Posterior cingulate gyrus (tissue), 11 donors: ENCODE results near the gene C1GALT1.

Source experiments
- DNase-seq, 10 donors: peaks; one replicate each; pipeline versions ENCODE4 v3.0.0 to v3.0.0-alpha.2; 2020 to 2021; ENCODE audit warnings: mixed read lengths in 3 of 10
- intact Hi-C: fragments of 100-400 bp; cut with DNase I; formaldehyde crosslinking; loops from one replicate; pipeline ENCODE4 v1.15.1; 2023

C1GALT1 gene

GRCh38 chr7:7264306-7265040 is 82.1 kb downstream of the C1GALT1 start:
- DNase-seq, result no peak

GRCh38 chr7:7265081-7266075 is 83.0 kb downstream of the C1GALT1 start:
- intact Hi-C loops, result no loop called here
- no peak for DNase-seq

More at GRCh38 chr7:7264306-7265040, 82.1 kb downstream of the C1GALT1 start:
- intact Hi-C loops, result no loop called here

DNA sequence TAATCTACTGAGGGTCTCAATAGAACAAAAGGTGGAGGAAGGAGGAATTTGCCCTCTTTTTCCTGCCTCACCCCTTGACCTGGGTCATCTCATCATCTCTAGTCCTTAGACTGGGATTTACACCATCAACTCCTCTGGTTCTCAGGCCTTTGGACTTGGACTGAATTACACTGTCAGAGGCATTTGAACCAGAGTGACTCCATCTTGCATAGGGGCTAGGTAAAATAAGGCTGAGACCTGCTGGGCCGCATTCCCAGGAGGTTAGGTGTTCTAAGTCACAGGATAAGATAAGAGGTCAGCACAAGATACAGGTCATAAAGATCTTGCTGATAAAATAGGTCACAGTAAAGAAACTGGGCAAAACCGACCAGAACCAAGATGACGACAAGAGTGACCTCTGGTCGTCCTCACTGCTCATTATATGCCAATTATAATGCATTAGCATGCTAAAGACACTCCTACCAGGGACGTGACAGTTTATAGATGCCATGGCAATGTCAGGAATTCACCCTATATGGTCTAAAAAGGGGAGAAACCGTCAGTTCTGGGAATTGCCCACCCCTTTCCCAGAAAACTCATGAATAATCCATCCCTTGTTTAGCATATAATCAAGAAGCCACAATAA is 84.0 kb downstream of the C1GALT1 start:
- intact Hi-C loops, result no loop called here
- DNase-seq, result no peak

GRCh38 chr7:7271094-7271874 is 88.9 kb downstream of the C1GALT1 start:
- DNase-seq, result peak in 1 of 10 donors; percentile 72
- intact Hi-C loops, result no loop called here

DNA sequence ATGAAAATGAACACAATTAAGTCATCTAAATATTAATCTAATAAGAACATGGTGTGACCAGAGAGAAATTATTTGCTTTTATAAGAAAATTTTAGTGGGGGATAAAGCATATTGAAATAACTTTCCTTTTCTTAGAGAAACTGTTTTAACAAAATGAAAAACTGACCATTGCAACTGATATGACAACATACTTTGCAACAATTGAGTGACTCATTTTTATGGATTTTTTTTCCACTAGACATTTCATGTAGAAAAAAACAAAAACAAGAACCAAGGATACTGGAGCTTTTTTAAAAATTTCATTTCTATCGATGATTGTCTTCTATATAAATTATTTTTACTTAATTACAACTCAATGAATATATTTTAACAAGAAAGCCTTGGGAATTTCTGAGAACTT is 90.0 kb downstream of the C1GALT1 start:
- intact Hi-C loops, result no loop called here
- DNase-seq, result no peak

- no peak for DNase-seq
- intact Hi-C loops, result no loop called here
Observed at GRCh38 chr7:7274782-7275181, 92.4 kb downstream of the C1GALT1 start.

DNA sequence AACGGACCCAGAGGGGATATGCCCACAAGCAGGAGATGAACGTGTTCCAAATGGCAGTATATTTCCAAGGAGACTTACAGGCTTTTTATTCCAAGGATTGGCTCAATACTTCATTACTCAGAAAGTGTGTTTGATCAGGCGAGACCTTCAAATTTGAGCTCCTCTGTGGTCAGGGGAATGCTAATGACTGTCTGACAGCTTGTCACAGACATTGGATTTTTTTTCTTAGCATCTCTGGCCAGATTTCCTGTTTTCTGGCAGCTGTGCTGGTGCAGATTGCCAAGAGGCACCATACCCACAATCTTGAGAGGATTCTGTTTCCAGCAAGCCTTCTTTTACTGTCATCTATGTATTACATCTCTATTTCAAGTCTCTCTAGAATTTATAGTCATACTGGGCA is 93.8 kb downstream of the C1GALT1 start:
- no peak for DNase-seq
- intact Hi-C loops, result no loop called here

- intact Hi-C loops, result no loop called here
- DNase-seq, result no peak
Observed at GRCh38 chr7:7290429-7291122, 108.2 kb downstream of the C1GALT1 start.

DNA sequence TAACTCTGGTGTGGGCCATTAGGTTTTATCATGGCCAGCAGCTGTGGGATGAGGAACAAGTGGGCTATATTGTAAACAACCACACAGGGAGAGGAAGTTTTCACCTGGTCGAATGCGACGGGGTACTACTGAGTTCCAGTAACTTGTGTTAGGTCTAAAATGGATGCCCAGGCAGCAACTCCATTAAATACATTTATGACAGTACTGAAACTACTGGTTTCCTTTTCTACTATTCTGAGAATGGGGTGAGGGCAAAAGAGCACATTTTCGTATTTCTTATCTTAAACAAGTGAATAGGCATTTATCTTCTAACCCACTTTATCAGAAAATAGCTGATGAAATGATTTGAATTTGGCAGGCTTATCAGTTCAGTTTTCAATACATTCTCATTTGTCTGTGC is 109.7 kb downstream of the C1GALT1 start:
- intact Hi-C loops, result no loop called here
- no peak for DNase-seq

GRCh38 chr7:7292608-7293007 is 110.3 kb downstream of the C1GALT1 start:
- DNase-seq, result no peak

GRCh38 chr7:7293092-7293491 is 110.7 kb downstream of the C1GALT1 start:
- intact Hi-C loops, result no loop called here
- DNase-seq, result no peak

More at GRCh38 chr7:7292608-7293007, 110.3 kb downstream of the C1GALT1 start:
- intact Hi-C loops, result no loop called here

DNA sequence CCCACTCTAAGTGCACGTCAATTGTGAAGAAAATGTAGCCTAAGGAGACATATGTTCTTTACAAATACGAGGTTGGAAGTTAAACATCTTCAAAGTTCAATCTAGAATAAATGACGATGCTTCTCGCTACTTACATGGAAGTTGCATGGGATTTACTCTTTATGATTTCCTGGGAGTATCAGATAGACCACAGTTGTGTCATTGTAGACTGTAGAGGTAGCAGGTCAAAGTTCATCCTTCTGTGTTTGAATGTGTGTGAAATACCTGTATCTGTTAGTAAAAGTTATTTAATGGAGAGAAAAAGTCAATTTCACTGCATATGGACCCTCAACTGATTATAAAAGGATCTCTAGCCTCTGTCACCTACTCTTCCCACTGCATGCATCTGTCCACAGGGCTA is 112.6 kb downstream of the C1GALT1 start:
- no peak for DNase-seq
- intact Hi-C loops, result no loop called here
